Forelimb muscle (tissue), 1 donor: ENCODE data around the gene RHBG. TPM values are rescaled to one million over a fixed set of nuclear protein-coding genes. Genes with fewer than 3 reads are reported as not detected.
"Not testable (repeated sequence)": the region's sequence is repeated elsewhere in the genome, so short reads cannot be mapped to it uniquely, and the experiment has no call there.

Experiments
- DNase-seq: peaks from one replicate; pipeline ENCODE4 v3.0.0-alpha.2; 2013; ENCODE audit warnings: low read depth
- polyA plus RNA-seq: library from polyadenylated mRNA; unstranded; fragments of 120-200 nt; gene quantifications from one replicate; pipeline ENCODE4 v1.2.1, GENCODE V29; 2013; ENCODE audit not compliant: insufficient read length

Gene RHBG
- polyA plus RNA-seq, 1 donor: not detected

DNA sequence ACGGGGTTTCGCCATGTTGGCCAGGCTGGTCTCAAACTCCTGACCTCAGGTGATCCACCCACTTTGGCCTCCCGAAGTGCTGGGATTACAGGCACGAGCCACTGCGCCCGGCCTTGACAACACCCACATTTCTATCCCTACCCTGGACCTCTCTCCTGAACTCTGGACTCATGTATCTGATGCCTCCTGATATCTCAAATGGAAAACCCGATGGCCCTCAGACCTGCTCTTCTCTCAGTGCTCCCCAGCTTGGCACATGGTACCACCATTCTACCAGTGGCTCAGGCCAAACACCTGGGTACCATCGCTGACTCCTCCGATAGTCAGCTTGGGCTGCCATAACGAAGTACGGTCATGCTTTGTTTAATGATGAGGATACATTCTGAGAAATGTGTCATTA, 8.5 kb upstream of the RHBG start:
- no peak for DNase-seq

GRCh38 chr1:156365754-156366153, 3.3 kb upstream of the RHBG start:
- DNase-seq: no peak

- DNase-seq: no peak
Measured at GRCh38 chr1:156366378-156367166, 2.4 kb upstream of the RHBG start.

GRCh38 chr1:156367383-156368156, 1.4 kb upstream of the RHBG start:
- DNase-seq: no peak

DNA sequence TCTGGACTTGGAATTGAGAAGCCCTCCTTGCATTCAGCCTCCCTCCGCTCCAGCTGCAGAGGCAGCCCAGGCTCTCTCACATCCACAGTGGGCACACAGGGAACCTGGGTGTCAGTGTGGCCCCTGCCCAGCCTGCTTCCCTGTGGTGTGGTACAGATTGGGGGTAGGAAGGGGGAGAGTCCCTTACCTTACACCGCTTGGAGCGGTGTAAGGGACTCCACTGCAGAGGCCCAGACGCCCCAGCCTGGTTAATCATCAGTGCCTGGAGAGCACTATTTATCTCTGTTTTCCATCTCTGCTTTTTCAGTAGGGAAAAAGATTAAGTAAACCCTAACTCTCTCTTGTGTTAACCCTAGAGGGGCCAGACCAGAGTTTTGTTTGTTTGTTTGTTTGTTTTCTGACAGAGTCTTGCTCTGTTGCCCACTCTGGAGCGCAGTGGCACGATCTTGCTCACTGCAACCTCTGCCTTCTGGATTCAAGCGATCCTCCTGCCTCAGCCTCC, 803 bp upstream of the RHBG start:
- no peak for DNase-seq

DNA sequence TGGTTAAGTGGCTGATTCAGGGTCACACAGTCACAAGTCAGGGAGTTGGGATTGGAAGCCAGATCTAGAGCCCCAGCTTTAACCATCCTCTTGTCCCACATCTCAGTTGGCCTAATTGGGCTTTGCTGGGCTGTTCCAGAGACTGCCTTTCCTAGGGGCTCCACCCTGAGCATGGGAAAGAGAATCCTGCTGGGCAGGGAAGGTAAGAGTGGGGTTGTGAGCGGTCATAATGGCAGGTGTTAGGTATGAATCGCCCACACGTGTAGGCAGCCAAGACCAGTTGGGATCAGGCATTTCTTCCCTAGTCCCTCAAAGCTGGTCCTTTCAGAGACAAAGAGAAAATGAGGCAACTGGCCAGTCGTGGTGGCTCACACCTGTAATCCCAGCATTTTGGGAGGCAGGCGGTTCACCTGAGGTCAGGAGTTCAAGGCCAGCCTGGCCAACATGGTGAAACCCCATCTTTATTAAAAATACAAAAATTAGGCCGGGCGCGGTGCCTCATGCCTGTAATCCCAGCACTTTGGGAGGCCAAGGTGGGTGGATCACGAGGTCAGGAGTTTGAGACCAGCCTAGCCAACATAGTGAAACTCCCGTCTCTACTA, 775 bp downstream of the RHBG start:
- not testable (repeated sequence) for DNase-seq

- no peak for DNase-seq
Measured at GRCh38 chr1:156371553-156372264, 2.7 kb downstream of the RHBG start.

GRCh38 chr1:156372265-156372586, 3.2 kb downstream of the RHBG start:
- no peak for DNase-seq

DNA sequence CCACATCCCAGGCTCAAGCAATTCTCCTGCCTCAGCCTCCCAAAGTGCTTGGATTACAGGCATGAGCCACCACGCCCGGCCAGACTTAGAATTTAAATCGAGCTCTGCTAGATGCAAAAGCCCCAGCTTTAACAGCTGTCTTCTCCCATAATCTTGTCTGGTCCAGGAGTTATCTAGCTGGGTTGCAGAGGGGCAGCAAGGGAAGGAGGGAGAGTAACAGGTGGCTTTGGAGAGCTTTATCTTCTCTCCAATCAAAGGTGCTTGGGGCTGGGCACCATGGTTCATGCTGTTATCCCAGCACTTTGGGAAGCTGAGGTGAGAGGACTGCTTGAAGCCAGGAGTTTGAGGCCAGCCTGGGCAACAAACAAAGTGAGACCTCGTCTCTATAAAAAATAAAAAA, 3.9 kb downstream of the RHBG start:
- DNase-seq: no peak

DNA sequence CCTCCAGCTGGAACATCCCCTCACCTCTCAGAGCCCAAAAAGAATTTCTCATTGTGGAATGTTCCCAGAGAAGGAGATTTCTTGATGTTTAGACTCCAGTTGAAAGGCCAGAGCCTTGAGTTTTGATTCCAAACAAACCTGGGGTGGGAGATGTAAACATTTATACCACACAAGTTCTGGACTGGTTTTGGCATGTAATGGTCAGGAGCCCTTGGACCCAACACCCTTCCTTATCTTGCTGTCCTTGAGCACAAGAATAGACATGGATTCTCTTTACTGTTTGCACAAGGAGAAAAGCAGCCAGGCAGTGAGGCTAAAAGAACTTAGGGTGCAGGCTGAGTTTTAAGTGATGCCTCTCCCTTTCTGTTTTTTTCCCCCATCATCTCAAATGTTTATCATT, 4.5 kb downstream of the RHBG start:
- no peak for DNase-seq

GRCh38 chr1:156376146-156376545, 7.1 kb downstream of the RHBG start:
- no peak for DNase-seq

DNA sequence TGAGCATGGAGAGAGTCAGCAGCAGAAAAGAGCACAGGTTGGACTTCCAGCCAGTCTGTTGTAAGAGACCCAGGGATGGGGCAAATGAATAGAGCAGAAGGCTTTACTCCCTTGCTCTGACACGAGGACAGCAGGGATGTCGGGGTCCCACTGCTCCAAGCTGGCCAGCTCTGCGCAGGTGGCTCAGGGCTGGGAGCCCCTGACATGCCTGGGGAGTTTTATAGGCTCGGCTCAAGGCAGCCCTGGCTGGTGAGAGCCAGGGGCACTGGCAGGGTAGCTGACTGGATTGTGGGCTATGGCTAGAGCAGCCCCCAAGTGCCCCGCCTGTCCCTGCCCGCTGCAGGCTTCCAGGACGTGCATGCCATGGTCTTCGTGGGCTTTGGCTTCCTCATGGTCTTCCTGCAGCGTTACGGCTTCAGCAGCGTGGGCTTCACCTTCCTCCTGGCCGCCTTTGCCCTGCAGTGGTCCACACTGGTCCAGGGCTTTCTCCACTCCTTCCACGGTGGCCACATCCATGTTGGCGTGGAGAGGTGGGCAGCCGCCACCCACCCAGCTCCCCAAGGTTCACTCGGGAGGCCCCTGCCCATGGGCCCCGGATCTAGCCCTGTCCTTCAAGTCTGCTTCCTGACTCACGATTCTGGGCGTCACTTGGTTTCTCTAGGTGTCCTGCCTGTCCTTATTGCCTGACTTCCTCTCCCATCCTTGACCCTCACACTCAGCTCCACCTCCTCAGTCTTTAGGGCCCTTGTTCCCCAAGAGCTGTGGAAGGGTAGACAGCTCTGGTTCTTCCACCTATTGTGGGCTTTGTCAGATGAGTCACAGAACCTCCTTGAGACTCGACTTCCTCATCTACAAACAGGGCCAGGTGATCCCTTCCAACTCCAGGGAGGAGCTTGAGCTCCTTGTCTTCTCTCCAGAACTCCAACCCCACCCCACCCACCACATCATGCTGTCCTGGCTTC, 8.2 kb downstream of the RHBG start:
- DNase-seq: no peak

GRCh38 chr1:156378557-156378956, 9.5 kb downstream of the RHBG start:
- DNase-seq: no peak

DNA sequence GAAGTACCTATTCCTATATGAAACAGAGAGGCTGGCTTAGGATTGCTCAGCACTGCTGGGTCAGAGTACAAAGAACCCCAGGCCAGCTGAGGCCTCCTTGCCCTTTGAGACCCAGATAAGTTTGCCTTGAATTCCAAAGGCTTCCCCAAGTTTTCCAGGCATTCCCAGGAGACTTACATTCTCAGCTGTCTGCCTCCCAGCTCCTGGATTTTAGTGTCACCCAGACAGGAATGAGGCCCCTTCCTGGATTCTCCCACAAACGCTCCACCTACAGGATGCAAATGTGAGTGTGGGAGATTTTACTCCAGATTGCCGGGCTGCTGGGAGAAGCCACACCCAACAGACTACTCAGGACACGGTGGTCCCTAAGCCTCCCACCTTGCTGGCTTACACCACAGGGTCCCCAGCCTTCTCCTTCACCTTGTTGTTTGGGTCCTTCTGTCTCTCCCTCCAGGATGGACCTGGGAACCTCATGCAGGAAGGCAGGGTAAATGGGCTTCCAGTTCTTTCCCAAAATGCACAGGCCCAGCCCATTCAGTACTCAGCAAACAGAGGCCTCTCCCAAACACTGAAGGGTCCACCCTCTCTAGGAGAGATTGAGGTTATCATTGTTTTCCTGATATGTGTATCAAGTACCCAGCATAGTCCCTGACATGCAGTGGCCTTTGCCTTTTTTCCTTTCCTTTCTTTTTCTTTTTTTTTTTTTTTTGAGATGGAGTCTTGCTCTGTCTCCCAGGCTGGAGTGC, 10.6 kb downstream of the RHBG start:
- DNase-seq: no peak

DNA sequence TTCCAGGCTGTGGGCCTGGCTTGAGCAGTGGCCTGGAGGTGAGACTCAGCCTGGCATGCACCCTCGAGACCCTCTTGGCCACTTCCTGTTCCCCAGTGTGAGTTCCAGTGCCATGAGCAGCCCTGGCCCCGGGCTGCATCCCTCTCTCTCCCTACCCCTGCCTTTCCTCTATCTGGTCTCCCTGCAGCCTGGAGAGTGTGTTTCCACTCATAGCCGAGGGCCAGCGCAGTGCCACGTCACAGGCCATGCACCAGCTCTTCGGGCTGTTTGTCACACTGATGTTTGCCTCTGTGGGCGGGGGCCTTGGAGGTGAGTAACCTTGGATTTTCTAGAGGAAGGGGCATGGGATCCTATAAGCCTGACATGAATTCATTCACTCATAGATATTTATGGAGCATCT, 13.6 kb downstream of the RHBG start:
- no peak for DNase-seq

- DNase-seq: no peak
Measured at GRCh38 chr1:156383023-156383422, 14.0 kb downstream of the RHBG start.

- DNase-seq: no peak
Measured at GRCh38 chr1:156384007-156384406, 15.0 kb downstream of the RHBG start.

DNA sequence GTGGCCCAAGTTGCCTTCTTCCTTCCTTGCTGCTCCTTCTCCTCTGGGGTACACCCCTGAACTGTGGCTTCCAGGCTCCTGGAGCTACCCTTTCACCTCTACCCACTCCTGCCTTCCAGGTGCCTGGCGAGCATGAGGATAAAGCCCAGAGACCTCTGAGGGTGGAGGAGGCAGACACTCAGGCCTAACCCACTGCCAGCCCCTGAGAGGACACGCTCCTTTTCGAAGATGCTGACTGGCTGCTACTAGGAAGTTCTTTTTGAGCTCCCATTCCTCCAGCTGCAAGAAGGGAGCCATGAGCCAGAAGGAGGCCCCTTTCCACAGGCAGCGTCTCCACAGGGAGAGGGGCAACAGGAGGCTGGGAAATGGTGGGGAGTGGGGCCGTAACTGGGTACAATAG, 15.6 kb downstream of the RHBG start:
- DNase-seq: no peak

- DNase-seq: no peak
Measured at GRCh38 chr1:156385534-156386031, 16.6 kb downstream of the RHBG start.
